Stomach (tissue), 9 donors: ENCODE results near the gene PRADC1. TPM values are rescaled to one million over a fixed set of nuclear protein-coding genes. Genes with fewer than 3 reads are reported as not detected.
"Not testable (repeated sequence)": the region's sequence is repeated elsewhere in the genome, so short reads cannot be mapped to it uniquely, and the experiment has no call there.

Source experiments
- DNase-seq, 2 donors: peaks; one replicate each; pipeline versions ENCODE4 v3.0.0 to v3.0.0-alpha.2; 2013 to 2019
- H3K27ac ChIP-seq, 5 donors: fragments of 200-600 bp in 4 of 5; sonication (generic) in 4 of 5; one replicate each; pipeline ENCODE4 v1.5.1; 2013 to 2019; ENCODE audit warnings: mild to moderate bottlenecking in 1 of 5, moderate library complexity in 1 of 5
- H3K27me3 ChIP-seq, 3 donors: fragments of 200-600 bp; sonication (generic); one replicate each; pipeline ENCODE4 v1.5.1; 2017 to 2019; ENCODE audit warnings: mixed run types in 1 of 3
- H3K36me3 ChIP-seq, 4 donors: fragments of 200-600 bp; sonication (generic); 1 replicate in 3 of 4; 2 replicates in 1 of 4; pipeline ENCODE4 v1.5.1; 2016 to 2019
- H3K4me1 ChIP-seq, 4 donors: fragments of 200-600 bp; sonication (generic); one replicate each; pipeline ENCODE4 v1.5.1; 2016 to 2019
- H3K4me3 ChIP-seq, 4 donors: fragments of 200-600 bp; sonication (generic) in 3 of 4; one replicate each; pipeline ENCODE4 v1.5.1; 2016 to 2019; ENCODE audit warnings: mild to moderate bottlenecking in 1 of 4
- H3K9me3 ChIP-seq, 4 donors: fragments of 200-600 bp; sonication (generic); one replicate each; pipeline ENCODE4 v1.5.1; 2016 to 2019
- CTCF ChIP-seq, 7 experiments: fragments of 450-650 bp in 4 of 7; fragments of 200-600 bp in 3 of 7; sonication (generic) in 3 of 7; IDR thresholded peaks; one replicate each; pipeline ENCODE4 v1.5.1; 2016 to 2019; ENCODE audit warnings: antibody characterized with exemption in 7 of 7, control low read depth in 2 of 7, mild to moderate bottlenecking in 1 of 7
- EP300 ChIP-seq: sonication (generic); formaldehyde crosslinking; IDR thresholded peaks from one replicate; pipeline ENCODE4 v1.6.1; 2017; ENCODE audit warnings: antibody characterized with exemption
- POLR2A ChIP-seq, 4 donors: fragments of 450-650 bp; IDR thresholded peaks; one replicate each; pipeline ENCODE4 v1.6.1; 2016; ENCODE audit warnings: antibody characterized with exemption in 4 of 4, control low read depth in 2 of 4, mild to moderate bottlenecking in 1 of 4, moderate library complexity in 1 of 4
- POLR2AphosphoS5 ChIP-seq, 3 donors: sonication (generic); formaldehyde crosslinking; IDR thresholded peaks; one replicate each; pipeline ENCODE4 v1.6.1; 2016; ENCODE audit warnings: antibody characterized with exemption in 3 of 3
- WGBS, 5 donors: extraction: QIAGEN DNeasy Blood & Tissue Kit in 3 of 5; methylation state at CpG; one replicate each; pipeline versions ENCODE4 v1.1.5 to v1.1.7; 2013 to 2018; 5-methylcytosine and 5-hydroxymethylcytosine counted together
- intact Hi-C: fragments of 100-400 bp; cut with DNase I; formaldehyde crosslinking; loops from one replicate; pipeline ENCODE4 v1.15.1; 2023; ENCODE audit warnings: low total_unique reads
- polyA plus RNA-seq, 3 donors: library from polyadenylated mRNA; stranded (reverse); fragments of 200-250 nt; gene quantifications; one replicate each; pipeline ENCODE4 v1.2.3, GENCODE V29; 2013
- total RNA-seq, 5 donors: library from RNA; depleted of rRNA; stranded (reverse); fragments of >200 nt; gene quantifications; one replicate each; pipeline versions ENCODE4 v1.1.0 to v1.2.3, GENCODE V29; 2014 to 2016
- donor health status: healthy with polysubstance abuse.
- donor health status: Bipolar disorder and iron deficiency.
- donor health status: healthy.

Gene PRADC1
- total and polyA plus RNA-seq, 8 donors, result 7.1 to 123 (median 22.1) TPM

- no peak within 1 kb of the TSS for H3K27ac ChIP-seq
- intact Hi-C loops, result no loop called here
- peaks cover 13 to 81% (median 40%) of the 10 kb centered on the region in 3 donors for H3K27me3 ChIP-seq
- H3K4me1 ChIP-seq, result peaks cover 16 to 18% (median 16%) of the 10 kb centered on the region in 4 donors
- WGBS, 5 donors, result 2 to 4% (median 2%) methylated on average over 47 to 87 of the region's 87 CpGs
- no peak for TF ChIP-seq POLR2AphosphoS5 (IDR thresholded peaks at IDR 0.05)
- TF ChIP-seq EP300, result no peak
- TF ChIP-seq POLR2A (IDR thresholded peaks at IDR 0.05), result no peak
- no peak for TF ChIP-seq CTCF (IDR thresholded peaks at IDR 0.05)
- peak within 1 kb of the TSS; percentile 18 to 48 (median 26) for H3K4me3 ChIP-seq
- no peaks in the 10 kb centered on the region for H3K9me3 ChIP-seq
- H3K36me3 ChIP-seq, result no peaks in the 10 kb centered on the region
- DNase-seq, result peak in 1 of 2 donors; percentile 32
Observed at GRCh38 chr2:73202156-73203054, 30.6 kb downstream of the PRADC1 start, which contains the start of gene NOTO. NOTO (plus strand) TSS chr2:73202574; CDS start chr2:73202667, 93 bp downstream.

GRCh38 chr2:73200281-73200680 is 32.8 kb downstream of the PRADC1 start:
- H3K4me3 ChIP-seq, H3K27ac ChIP-seq, H3K9me3 ChIP-seq, DNase-seq, H3K36me3 ChIP-seq, intact Hi-C loops: not testable (repeated sequence)
- Histone ChIP-seq H3K27me3 (peaks cover 13 to 83% (median 36%) of the 10 kb centered on the region in 3 donors), H3K4me1 (peaks cover 16 to 18% (median 16%) of the 10 kb centered on the region in 4 donors)
- WGBS, 5 donors, result 75 to 89% (median 80%) methylated on average over 10 of the region's 10 CpGs

GRCh38 chr2:73197579-73197978 is 35.5 kb downstream of the PRADC1 start:
- no peak for DNase-seq
- Histone ChIP-seq H3K9me3 (no peaks in the 10 kb centered on the region), H3K27me3 (peaks cover 7 to 63% (median 19%) of the 10 kb centered on the region in 3 donors), H3K4me1 (peaks cover 8 to 9% (median 8%) of the 10 kb centered on the region in 4 donors), H3K4me3 (no peak overlapping the region), H3K36me3 (no peaks in the 10 kb centered on the region), H3K27ac (no peak overlapping the region)
- TF ChIP-seq POLR2AphosphoS5 (IDR thresholded peaks at IDR 0.05) (no peak), EP300 (no peak), POLR2A (IDR thresholded peaks at IDR 0.05) (no peak), CTCF (IDR thresholded peaks at IDR 0.05) (no peak)
- intact Hi-C loops, result no loop called here

- Histone ChIP-seq H3K9me3 (peaks cover 0 to 9% (median 5%) of the 10 kb centered on the region in 4 donors), H3K27me3 (peaks cover 0 to 10% (median 0%) of the 10 kb centered on the region in 3 donors), H3K4me1 (no peaks in the 10 kb centered on the region), H3K4me3 (no peak overlapping the region), H3K27ac (no peak overlapping the region), H3K36me3 (no peaks in the 10 kb centered on the region)
- intact Hi-C loops, result no loop called here
- no peak for TF ChIP-seq CTCF (IDR thresholded peaks at IDR 0.05)
- TF ChIP-seq EP300, result no peak
- TF ChIP-seq POLR2A (IDR thresholded peaks at IDR 0.05), result no peak
- TF ChIP-seq POLR2AphosphoS5 (IDR thresholded peaks at IDR 0.05), result no peak
- WGBS, 5 donors, result 23 to 52% (median 45%) methylated on average over 2 of the region's 2 CpGs
- no peak for DNase-seq
Observed at GRCh38 chr2:73187549-73187948, 45.5 kb downstream of the PRADC1 start.

- intact Hi-C loops, result no loop called here
- H3K9me3 ChIP-seq, result peaks cover 0 to 9% (median 5%) of the 10 kb centered on the region in 4 donors
- 87 to 95% (median 90%) methylated on average over 2 of the region's 2 CpGs for WGBS, 5 donors
Observed at GRCh38 chr2:73185965-73186364, 47.1 kb downstream of the PRADC1 start.

More at GRCh38 chr2:73185965-73186364, 47.1 kb downstream of the PRADC1 start:
- DNase-seq, result no peak
- peaks cover 0 to 10% (median 0%) of the 10 kb centered on the region in 3 donors for H3K27me3 ChIP-seq
- H3K4me1 ChIP-seq, result no peaks in the 10 kb centered on the region
- H3K4me3 ChIP-seq, result no peak overlapping the region
- H3K27ac ChIP-seq, result no peak overlapping the region
- TF ChIP-seq CTCF (IDR thresholded peaks at IDR 0.05) (no peak), POLR2AphosphoS5 (IDR thresholded peaks at IDR 0.05) (no peak), EP300 (no peak), POLR2A (IDR thresholded peaks at IDR 0.05) (no peak)
- H3K36me3 ChIP-seq, result no peaks in the 10 kb centered on the region
